NOMO-1 treated with DMSO at 0.1 percent for 48 hours (cell line): ENCODE data around the gene CHD5.

Source experiments
- DNase-seq: peaks from one replicate; lab custom pipeline; 2025; ENCODE audit not compliant: unreplicated experiment; lab: John Stamatoyannopoulos, UW

Gene CHD5

GRCh38 chr1:6202256-6202655 lies 22.1 kb upstream of the CHD5 start:
- DNase-seq, result no peak

GRCh38 chr1:6200188-6200809 lies 20.2 kb upstream of the CHD5 start:
- no peak for DNase-seq

GRCh38 chr1:6199298-6200187 lies 19.4 kb upstream of the CHD5 start, which contains the start of gene RPL22:
RPL22 (minus strand) TSS chr1:6199595; CDS start chr1:6199573, 22 bp downstream.
- DNase-seq, result peak; percentile 99

GRCh38 chr1:6198646-6199297 lies 18.7 kb upstream of the CHD5 start:
- DNase-seq, result no peak

- no peak for DNase-seq
Observed at GRCh38 chr1:6197746-6198427, 17.8 kb upstream of the CHD5 start.

GRCh38 chr1:6191968-6192367 lies 11.8 kb upstream of the CHD5 start:
- no peak for DNase-seq

- DNase-seq, result no peak
Observed at GRCh38 chr1:6188466-6188865, 8.3 kb upstream of the CHD5 start.

GRCh38 chr1:6185635-6186382 lies 5.7 kb upstream of the CHD5 start:
- DNase-seq, result no peak

GRCh38 chr1:6185151-6185550 lies 5.0 kb upstream of the CHD5 start:
- no peak for DNase-seq

GRCh38 chr1:6184083-6184783 lies 4.1 kb upstream of the CHD5 start:
- DNase-seq, result no peak

GRCh38 chr1:6183520-6183989 lies 3.4 kb upstream of the CHD5 start:
- DNase-seq, result no peak

- no peak for DNase-seq
Observed at GRCh38 chr1:6181347-6181770, 1.2 kb upstream of the CHD5 start.

- no peak for DNase-seq
Observed at GRCh38 chr1:6180707-6181311, 688 bp upstream of the CHD5 start.

- no peak for DNase-seq
Observed at GRCh38 chr1:6179564-6180175, 451 bp downstream of the CHD5 start.

- DNase-seq, result no peak
Observed at GRCh38 chr1:6178751-6179563, 1.2 kb downstream of the CHD5 start.

- no peak for DNase-seq
Observed at GRCh38 chr1:6177681-6178380, 2.3 kb downstream of the CHD5 start.

- no peak for DNase-seq
Observed at GRCh38 chr1:6176779-6177178, 3.3 kb downstream of the CHD5 start.
